ENCODE data around the gene GPR89B. TPM values are rescaled to one million over a fixed set of nuclear protein-coding genes. Genes with fewer than 3 reads are reported as not detected.
"Not testable (repeated sequence)": the region's sequence is repeated elsewhere in the genome, so short reads cannot be mapped to it uniquely, and the experiment has no call there.

Gene GPR89B
- polyA plus RNA-seq, 10 donors, result 15.3 to 26.8 (median 18.9) TPM

GRCh38 chr1:147931137-147931536, 2.9 kb downstream of the GPR89B start:
- not testable (repeated sequence) for DNase-seq

DNA sequence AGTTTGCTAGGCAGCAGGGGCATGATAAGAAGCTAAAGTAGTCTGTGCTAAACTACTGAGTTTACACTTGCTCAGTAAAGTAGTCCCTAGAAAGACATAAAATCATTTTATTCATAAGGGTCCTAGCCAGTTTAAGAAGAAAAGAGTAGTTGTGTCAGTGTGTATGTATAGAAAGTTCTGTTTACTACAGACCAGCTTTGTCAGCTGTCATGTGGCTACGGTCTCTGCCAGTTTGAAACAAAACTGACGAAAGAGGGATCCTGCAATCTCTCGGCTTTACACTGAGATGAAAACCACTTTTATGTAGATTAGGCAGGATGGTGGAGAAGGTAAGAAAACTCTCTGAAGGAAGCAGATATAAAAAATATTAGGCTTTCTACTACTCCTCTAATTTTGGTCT, 7.1 kb downstream of the GPR89B start:
- not testable (repeated sequence) for DNase-seq

DNA sequence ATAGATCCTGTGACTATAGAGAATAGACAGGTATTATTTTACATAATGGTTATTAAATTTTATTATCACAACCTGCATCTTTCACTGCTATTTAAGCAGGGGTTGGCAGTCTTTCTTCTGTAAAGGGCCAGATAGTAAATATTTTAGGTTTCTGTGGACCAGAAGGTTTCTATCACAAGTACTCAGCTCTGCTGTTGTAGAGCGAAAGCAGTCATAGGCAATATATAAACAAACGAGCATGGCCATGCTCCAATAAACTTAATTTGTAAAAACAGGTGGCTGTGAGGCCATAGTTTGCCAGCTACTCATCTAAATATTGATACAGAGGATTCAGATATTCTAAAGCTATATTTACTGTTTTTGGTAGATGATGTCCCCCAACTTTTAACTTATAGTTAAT, 12.2 kb downstream of the GPR89B start:
- DNase-seq, result not testable (repeated sequence)

- not testable (repeated sequence) for DNase-seq
These were observed 14.3 kb downstream of the GPR89B start for GRCh38 chr1:147942563-147942962.

DNA sequence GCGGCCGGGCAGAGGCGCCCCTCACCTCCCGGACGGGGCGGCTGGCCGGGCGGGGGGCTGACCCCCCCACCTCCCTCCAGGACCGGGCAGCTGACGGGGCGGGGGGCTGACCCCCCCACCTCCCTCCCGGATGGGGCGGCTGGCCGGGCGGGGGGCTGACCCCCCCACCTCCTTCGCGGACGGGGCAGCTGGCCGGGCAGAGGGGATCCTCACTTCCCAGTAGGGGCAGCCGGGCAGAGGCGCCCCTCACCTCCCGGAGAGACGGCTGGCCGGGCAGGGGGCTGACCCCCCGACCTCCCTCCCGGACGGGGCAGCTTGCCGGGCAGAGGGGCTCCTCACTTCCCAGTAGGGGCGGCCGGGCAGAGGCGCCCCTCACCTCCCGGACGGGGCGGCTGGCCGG, 21.3 kb downstream of the GPR89B start:
- DNase-seq, result not testable (repeated sequence)

DNA sequence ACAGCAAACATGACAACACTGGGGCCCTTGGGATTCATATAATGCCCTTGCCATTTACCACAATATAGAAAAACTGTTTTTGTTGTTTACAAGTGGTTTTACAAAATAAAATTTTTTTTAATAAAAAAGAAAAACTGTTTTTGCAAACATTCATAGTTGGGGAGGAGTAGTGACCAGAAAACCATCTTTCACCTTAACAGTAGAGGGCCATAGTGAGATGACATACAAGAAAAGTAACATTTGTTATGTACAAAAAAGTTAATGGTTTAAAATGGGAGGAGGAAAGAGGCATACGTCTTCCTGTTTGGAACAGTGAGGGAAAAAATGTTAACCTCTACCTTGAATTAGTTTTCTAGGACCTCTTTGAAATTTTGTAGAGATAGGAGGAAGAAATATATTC, 30.7 kb downstream of the GPR89B start:
- not testable (repeated sequence) for DNase-seq

DNA sequence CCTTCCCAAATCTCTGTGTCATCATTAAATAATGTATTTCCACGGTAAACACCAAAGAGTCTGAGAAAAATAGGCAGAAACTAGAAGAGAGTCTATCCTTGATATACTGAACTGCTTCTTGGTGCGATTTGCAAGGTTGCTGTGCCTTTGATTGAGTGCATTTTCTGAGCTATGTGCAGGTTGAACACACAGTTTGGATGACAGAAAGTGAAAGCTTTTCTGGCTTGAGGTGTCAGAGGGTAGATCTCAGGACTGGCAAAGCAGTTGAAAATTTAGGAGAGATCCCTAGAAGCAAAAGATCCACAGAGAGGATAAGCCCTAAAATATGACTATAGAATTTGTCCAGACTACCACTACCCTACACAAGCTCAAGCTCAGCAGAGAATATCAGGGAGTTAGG, 31.5 kb downstream of the GPR89B start:
- DNase-seq, result not testable (repeated sequence)

GRCh38 chr1:147964575-147964974, 36.4 kb downstream of the GPR89B start:
- not testable (repeated sequence) for DNase-seq

- not testable (repeated sequence) for DNase-seq
These were observed 38.4 kb downstream of the GPR89B start for GRCh38 chr1:147966657-147967056.

GRCh38 chr1:147978896-147979651, 50.9 kb downstream of the GPR89B start:
- not testable (repeated sequence) for DNase-seq

GRCh38 chr1:147985374-147985773, 57.2 kb downstream of the GPR89B start:
- DNase-seq, result not testable (repeated sequence)

- not testable (repeated sequence) for DNase-seq
These were observed 59.7 kb downstream of the GPR89B start for GRCh38 chr1:147987893-147988292.

- DNase-seq, result not testable (repeated sequence)
These were observed 64.7 kb downstream of the GPR89B start for GRCh38 chr1:147992916-147993315.

DNA sequence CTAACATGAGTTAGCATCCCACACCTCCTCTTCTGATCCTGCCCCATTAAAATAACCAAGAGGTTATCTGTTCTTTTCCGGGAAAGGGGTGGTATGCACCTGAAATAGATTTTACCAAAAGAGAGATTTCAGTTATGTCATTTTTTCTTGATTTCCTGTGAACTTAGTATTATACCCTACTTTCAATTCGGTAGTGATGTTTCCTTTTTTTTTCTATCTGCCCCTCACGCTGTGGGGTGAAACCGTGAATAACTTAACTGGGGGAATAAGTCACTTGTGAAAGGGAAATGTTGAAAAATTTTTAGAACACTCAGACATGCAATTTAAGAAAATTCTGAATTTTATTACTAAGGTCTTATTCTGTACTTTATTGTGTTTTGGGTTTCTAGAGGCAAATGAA, 65.2 kb downstream of the GPR89B start:
- DNase-seq, result not testable (repeated sequence)

DNA sequence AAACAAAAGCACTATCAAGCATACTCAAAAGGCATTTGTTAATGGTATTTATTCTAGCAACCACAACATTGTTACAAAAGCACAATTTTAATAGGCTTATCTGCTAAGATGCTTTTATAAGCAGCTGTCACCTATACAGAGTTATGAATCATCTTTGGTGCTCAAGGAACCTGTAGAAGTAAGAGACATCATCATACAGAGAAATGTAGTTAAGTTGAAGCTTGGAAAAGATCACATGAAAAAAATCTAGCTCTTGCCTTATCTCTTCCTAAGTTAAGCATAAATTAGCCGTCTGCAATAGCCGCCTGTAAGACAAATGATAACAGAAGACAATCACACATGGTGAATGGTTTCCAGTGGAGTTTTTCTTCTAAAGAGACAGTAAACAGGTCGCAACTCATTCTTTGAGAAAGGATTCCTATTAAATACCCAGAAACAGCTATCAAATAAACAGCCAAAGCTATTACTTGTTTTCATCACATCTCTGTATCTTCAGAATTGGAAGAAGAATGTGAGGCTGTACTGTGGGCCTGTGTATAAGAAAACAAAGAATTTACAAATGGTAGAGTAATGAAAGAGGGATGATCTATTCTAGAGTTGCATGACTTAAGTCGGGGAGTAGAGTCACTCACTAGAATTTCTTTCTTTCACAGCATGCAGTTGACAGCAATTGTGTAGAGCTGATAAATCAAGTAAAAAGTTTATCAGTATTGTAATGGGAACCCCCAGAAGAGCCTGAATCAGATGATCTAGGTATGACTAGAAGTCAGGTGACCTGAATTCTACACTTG, 65.8 kb downstream of the GPR89B start:
- DNase-seq, result not testable (repeated sequence)

- not testable (repeated sequence) for DNase-seq
These were observed 67.9 kb downstream of the GPR89B start for GRCh38 chr1:147996088-147996487.

GRCh38 chr1:148007724-148008123, 79.5 kb downstream of the GPR89B start:
- DNase-seq, result not testable (repeated sequence)

DNA sequence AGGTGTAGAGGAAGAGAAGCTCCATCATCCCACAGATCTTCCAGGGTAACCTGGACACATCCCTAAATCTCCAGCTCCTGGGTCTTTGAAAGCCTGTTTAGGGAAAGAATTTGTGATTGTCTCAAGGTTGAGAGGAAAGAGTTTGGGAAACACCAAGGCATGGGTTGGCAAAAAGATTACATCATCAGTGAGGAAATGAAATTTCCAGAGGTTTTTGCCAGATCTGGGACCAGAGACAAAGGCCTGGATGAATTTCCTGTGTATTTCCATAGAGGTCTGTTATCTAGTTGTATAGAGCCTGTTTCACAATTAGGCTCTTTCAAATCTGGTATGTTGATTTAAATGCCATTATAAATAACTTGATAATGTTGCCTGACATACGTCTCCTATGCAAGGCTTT, 82.3 kb downstream of the GPR89B start:
- no peak for DNase-seq

- not testable (repeated sequence) for DNase-seq
These were observed 85.2 kb downstream of the GPR89B start for GRCh38 chr1:148013177-148014144.

GRCh38 chr1:148014289-148015200, 86.3 kb downstream of the GPR89B start:
- not testable (repeated sequence) for DNase-seq
